ENCODE results near the gene TSHR.

GRCh38 chr14:80956102-80956501 lies 681 bp downstream of the TSHR start:
- no peak for TF ChIP-seq CTCF (IDR thresholded peaks at IDR 0.05)
- TF ChIP-seq ZFX (IDR thresholded peaks at IDR 0.05; ENCODE audit: borderline replicate concordance) = no peak
